ENCODE data around the gene APEX1. TPM values are rescaled to one million over a fixed set of nuclear protein-coding genes. Genes with fewer than 3 reads are reported as not detected.
A peak's percentile ranks its signal among the peaks of the same experiment; 100 is the strongest.

APEX1 gene
- total RNA-seq, 2 experiments from 2014 or later: 125 to 127 TPM

DNA sequence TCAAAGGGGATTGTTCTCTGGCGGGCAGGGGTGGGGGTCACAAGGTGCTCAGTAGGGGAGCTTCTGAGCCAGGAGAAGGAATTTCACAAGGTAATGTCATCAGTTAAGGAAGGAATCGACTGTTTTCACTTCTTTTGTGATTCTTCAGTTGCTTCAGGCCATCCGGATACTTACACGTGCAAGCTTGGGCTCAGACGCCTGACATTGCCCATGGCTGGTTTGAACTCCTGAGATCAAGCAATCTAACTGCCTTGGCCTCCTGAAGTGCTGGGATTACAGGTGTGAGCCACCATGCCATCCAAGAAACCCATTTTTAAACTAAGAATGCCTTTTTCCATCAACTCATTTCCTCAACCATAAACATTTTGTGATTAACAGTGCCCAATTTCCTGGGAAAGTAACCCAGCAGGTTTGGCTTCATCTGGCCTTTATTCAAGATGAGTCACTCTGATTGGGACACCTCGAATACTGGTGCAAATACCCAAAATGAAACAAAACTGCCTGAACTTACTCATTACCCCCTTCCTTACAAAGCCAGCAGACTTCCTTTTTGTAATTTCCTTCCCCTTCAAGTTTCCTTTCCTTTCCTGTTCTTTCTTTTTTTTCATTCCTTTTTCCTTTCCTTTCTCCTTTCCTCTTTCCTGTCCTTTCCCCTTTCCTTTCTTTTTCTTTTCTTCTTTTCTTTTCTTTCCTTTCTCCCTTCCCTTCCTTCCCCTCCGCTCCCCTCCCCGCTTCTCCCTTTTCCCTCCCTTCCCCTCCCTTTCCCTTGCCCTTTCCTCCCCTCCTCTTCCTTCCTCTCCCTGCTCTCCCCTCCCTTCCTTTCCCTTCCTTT lies 40.1 kb downstream of the APEX1 start:
- intact Hi-C loops (cut with DNase I, micrococcal nuclease): no loop called here
- ChIA-PET CTCF (no interaction called here), POLR2A (interaction anchor here (1.1 kb wide), 1 partner anchor 26 kb away, joined by 3 read pairs; the partner anchor contains the start of gene PNP)
- no peak overlapping the region for H3K4me3 Mint-ChIP-seq
- H3K4me1 Mint-ChIP-seq (ENCODE audit: low read depth): peaks cover 49% of the 10 kb centered on the region
- Histone ChIP-seq H3K9me3 (ENCODE audit: control insufficient read depth in 1 of 2, insufficient read depth in 1 of 2, low read length in 2 of 2) (no peaks in the 10 kb centered on the region), H3K4me1 (ENCODE audit: insufficient read depth, low read length) (peaks cover 27% of the 10 kb centered on the region), H3K4me3 (ENCODE audit: low read length) (no peak overlapping the region), H3K27me3 (ENCODE audit: control insufficient read depth in 1 of 2, insufficient read depth in 2 of 2, low read length in 2 of 2) (no peaks in the 10 kb centered on the region), H3K27ac (ENCODE audit: low read depth in 1 of 2, low read length in 2 of 2) (no peak overlapping the region), H3K36me3 (ENCODE audit: insufficient read depth, low read length) (no peaks in the 10 kb centered on the region)
- no peak for ATAC-seq (ENCODE audit: poor library complexity)
- H3K27ac Mint-ChIP-seq: no peak overlapping the region
- DNase-seq: peak in 2 of 14 experiments; percentile 40 to 50
- no peaks in the 10 kb centered on the region for H3K9me3 Mint-ChIP-seq
- H3K27me3 Mint-ChIP-seq: no peaks in the 10 kb centered on the region
- TF ChIP-seq, protein P1, sequence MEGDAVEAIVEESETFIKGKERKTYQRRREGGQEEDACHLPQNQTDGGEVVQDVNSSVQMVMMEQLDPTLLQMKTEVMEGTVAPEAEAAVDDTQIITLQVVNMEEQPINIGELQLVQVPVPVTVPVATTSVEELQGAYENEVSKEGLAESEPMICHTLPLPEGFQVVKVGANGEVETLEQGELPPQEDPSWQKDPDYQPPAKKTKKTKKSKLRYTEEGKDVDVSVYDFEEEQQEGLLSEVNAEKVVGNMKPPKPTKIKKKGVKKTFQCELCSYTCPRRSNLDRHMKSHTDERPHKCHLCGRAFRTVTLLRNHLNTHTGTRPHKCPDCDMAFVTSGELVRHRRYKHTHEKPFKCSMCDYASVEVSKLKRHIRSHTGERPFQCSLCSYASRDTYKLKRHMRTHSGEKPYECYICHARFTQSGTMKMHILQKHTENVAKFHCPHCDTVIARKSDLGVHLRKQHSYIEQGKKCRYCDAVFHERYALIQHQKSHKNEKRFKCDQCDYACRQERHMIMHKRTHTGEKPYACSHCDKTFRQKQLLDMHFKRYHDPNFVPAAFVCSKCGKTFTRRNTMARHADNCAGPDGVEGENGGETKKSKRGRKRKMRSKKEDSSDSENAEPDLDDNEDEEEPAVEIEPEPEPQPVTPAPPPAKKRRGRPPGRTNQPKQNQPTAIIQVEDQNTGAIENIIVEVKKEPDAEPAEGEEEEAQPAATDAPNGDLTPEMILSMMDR (IDR thresholded peaks at IDR 0.05): no peak
- no peaks in the 10 kb centered on the region for H3K36me3 Mint-ChIP-seq (ENCODE audit: low read depth)

DNA sequence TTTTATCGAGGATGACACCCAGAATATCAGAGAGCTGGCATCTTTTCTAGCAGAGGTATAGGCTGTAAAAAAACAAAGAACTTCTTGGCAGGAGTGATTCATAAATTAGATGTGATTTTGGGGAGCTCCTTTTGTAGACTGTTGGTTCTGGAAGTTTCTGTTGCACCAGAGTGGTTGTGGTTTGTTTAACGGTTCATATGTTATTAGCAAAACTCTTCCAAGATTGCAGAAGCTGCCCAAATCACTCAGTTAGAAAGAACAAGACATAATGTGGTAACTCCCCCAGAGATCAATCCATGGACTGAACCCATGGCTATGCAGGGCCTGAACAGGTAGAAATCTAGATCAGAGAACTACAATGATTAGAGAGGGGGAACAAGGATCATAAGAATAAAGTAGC lies 43.6 kb downstream of the APEX1 start:
- intact Hi-C loops (cut with DNase I, micrococcal nuclease): no loop called here

DNA sequence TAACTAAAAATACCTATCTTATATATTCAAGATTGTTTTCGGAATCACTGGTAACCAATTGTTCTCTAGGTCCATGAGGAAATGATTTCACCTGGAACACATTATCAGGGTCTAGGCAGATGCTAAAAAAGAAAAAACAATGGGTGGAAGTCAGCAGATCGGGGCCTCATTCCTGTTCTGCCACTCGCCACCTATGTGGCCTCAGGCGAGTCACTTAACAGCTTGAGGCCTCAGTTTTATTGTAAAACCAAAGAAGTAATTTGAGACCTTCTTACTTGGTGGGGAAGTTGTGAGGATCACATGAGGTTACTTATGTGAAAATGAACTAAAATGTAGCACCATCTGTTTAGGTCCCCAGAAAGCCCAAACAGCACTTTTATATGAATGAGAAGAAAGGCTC lies 44.1 kb downstream of the APEX1 start:
- Mint-ChIP-seq H3K4me1 (ENCODE audit: low read depth) (peaks cover 25% of the 10 kb centered on the region), H3K4me3 (no peak overlapping the region), H3K36me3 (ENCODE audit: low read depth) (no peaks in the 10 kb centered on the region), H3K9me3 (no peaks in the 10 kb centered on the region), H3K27ac (no peak overlapping the region), H3K27me3 (no peaks in the 10 kb centered on the region)
- H3K27me3 ChIP-seq (ENCODE audit: control insufficient read depth in 1 of 2, insufficient read depth in 2 of 2, low read length in 2 of 2): no peaks in the 10 kb centered on the region
- no peak overlapping the region for H3K4me3 ChIP-seq (ENCODE audit: low read length)
- CTCF ChIA-PET: no interaction called here
- POLR2A ChIA-PET: no interaction called here
- TF ChIP-seq, protein P1 (IDR thresholded peaks at IDR 0.05): no peak
- no peaks in the 10 kb centered on the region for H3K9me3 ChIP-seq (ENCODE audit: control insufficient read depth in 1 of 2, insufficient read depth in 1 of 2, low read length in 2 of 2)
- intact Hi-C loops (cut with DNase I, micrococcal nuclease): no loop called here
- no peaks in the 10 kb centered on the region for H3K36me3 ChIP-seq (ENCODE audit: insufficient read depth, low read length)
- ATAC-seq (ENCODE audit: poor library complexity): no peak
- H3K27ac ChIP-seq (ENCODE audit: low read depth in 1 of 2, low read length in 2 of 2): no peak overlapping the region
- DNase-seq: no peak
- H3K4me1 ChIP-seq (ENCODE audit: insufficient read depth, low read length): peaks cover 7% of the 10 kb centered on the region

More for the DNA sequence above, 43.6 kb downstream of the APEX1 start:
- ChIA-PET CTCF (no interaction called here), POLR2A (no interaction called here)
- ATAC-seq (ENCODE audit: poor library complexity): no peak
- no peak for DNase-seq
- Histone ChIP-seq H3K9me3 (ENCODE audit: control insufficient read depth in 1 of 2, insufficient read depth in 1 of 2, low read length in 2 of 2) (no peaks in the 10 kb centered on the region), H3K27me3 (ENCODE audit: control insufficient read depth in 1 of 2, insufficient read depth in 2 of 2, low read length in 2 of 2) (no peaks in the 10 kb centered on the region), H3K36me3 (ENCODE audit: insufficient read depth, low read length) (no peaks in the 10 kb centered on the region), H3K4me1 (ENCODE audit: insufficient read depth, low read length) (peaks cover 8% of the 10 kb centered on the region), H3K4me3 (ENCODE audit: low read length) (no peak overlapping the region), H3K27ac (ENCODE audit: low read depth in 1 of 2, low read length in 2 of 2) (no peak overlapping the region)
- H3K4me1 Mint-ChIP-seq (ENCODE audit: low read depth): peaks cover 25% of the 10 kb centered on the region
- no peak overlapping the region for H3K27ac Mint-ChIP-seq
- H3K9me3 Mint-ChIP-seq: no peaks in the 10 kb centered on the region
- TF ChIP-seq, protein P1 (IDR thresholded peaks at IDR 0.05): no peak
- no peak overlapping the region for H3K4me3 Mint-ChIP-seq
- H3K36me3 Mint-ChIP-seq (ENCODE audit: low read depth): no peaks in the 10 kb centered on the region
- no peaks in the 10 kb centered on the region for H3K27me3 Mint-ChIP-seq

Data from CD4-positive, alpha-beta T cell (primary cell).